GM12878 (cell line): ENCODE measurements around the gene REEP6. TPM values are rescaled to one million over a fixed set of nuclear protein-coding genes. Genes with fewer than 3 reads are reported as not detected.

Source experiments
- ATAC-seq: fragments of 200-7000 bp; cut with Tn5 transposase; 3 replicates; pipeline ENCODE4 v1.9.1; 2020; ENCODE audit warnings: mild to moderate bottlenecking, moderate library complexity
- BruUV-seq: library from RNA; stranded (reverse); fragments of 400-500 nt; replicated peaks from 2 replicates; lab custom pipeline; 2021; lab: Mats Ljungman, UMichigan
- CTCF ChIA-PET: fragments of 300-600 bp; sonication (Branson Sonifier 250); formaldehyde crosslinking; extraction: SDS; loops from one replicate; lab custom pipeline; 2021; ENCODE audit warnings: inconsistent platforms; lab: Yijun Ruan, JAX
- POLR2A ChIA-PET: fragments of 350-600 bp; formaldehyde crosslinking; extraction: SDS; loops from one replicate; lab custom pipeline; 2021; ENCODE audit warnings: inconsistent platforms; lab: Charles Lee
- RAD21 ChIA-PET: fragments of 300-600 bp; sonication (Branson Sonifier 250); formaldehyde crosslinking; loops from one replicate; lab custom pipeline; 2023; ENCODE audit warnings: antibody characterized with exemption; ENCODE audit not compliant: unreplicated experiment; lab: Charles Lee
- SMC1A ChIA-PET: fragments of 300-600 bp; sonication (Branson Sonifier 250); formaldehyde crosslinking; loops from one replicate; lab custom pipeline; 2023; ENCODE audit not compliant: unreplicated experiment, uncharacterized antibody; lab: Charles Lee
- DNase-seq: peaks from one replicate; pipeline ENCODE4 v3.0.0-alpha.2; 2011; ENCODE audit warnings: low read depth, low spot score
- FAIRE-seq: peaks from 3 replicates; lab custom pipeline; 2011; peaks lifted over from hg19 to GRCh38; lab: Jason Lieb, UNC
- H2AFZ ChIP-seq: 2 replicates; pipeline ENCODE4 v1.6.0; 2011; ENCODE audit warnings: low read depth, low read length, control low read depth; ENCODE audit not compliant: control insufficient read depth
- H3K27ac ChIP-seq: 2 replicates; pipeline ENCODE4 v1.5.1; 2011; ENCODE audit warnings: control low read depth; ENCODE audit not compliant: control insufficient read depth, insufficient read depth
- H3K27me3 ChIP-seq, 2 experiments: replicated peaks in 1 of 2; 2 replicates each; pipeline versions ENCODE4 v1.6.0 to v1.6.1; 2011; ENCODE audit warnings: low read length in 1 of 2; ENCODE audit not compliant: control insufficient read depth in 2 of 2, insufficient read depth in 2 of 2
- H3K36me3 ChIP-seq, 2 experiments: 2 replicates each; pipeline ENCODE4 v1.5.1; 2011; ENCODE audit warnings: low read length in 1 of 2; ENCODE audit not compliant: control insufficient read depth in 2 of 2, insufficient read depth in 2 of 2
- H3K4me1 ChIP-seq: 2 replicates; pipeline ENCODE4 v1.6.1; 2011; ENCODE audit warnings: mild to moderate bottlenecking, low read length, moderate library complexity, mixed read lengths; ENCODE audit not compliant: control insufficient read depth, insufficient read depth
- H3K4me2 ChIP-seq: 2 replicates; pipeline ENCODE4 v1.6.0; 2011; ENCODE audit warnings: control low read depth; ENCODE audit not compliant: control insufficient read depth, insufficient read depth
- H3K4me3 ChIP-seq: fragments of 200-600 bp; sonication (generic); 2 replicates; pipeline ENCODE4 v1.5.1; 2016
- H3K79me2 ChIP-seq: 2 replicates; pipeline ENCODE4 v1.6.0; 2011; ENCODE audit warnings: low read length; ENCODE audit not compliant: control insufficient read depth, insufficient read depth
- H3K9ac ChIP-seq: 2 replicates; pipeline ENCODE4 v1.8.0; 2011; ENCODE audit warnings: low read length, control low read depth, mixed read lengths; ENCODE audit not compliant: control insufficient read depth, insufficient read depth
- H3K9me3 ChIP-seq: replicated peaks from 3 replicates; pipeline ENCODE4 v1.5.1; 2011; ENCODE audit warnings: mild to moderate bottlenecking, low read length; ENCODE audit not compliant: control insufficient read depth, insufficient read depth
- H4K20me1 ChIP-seq: 2 replicates; pipeline ENCODE4 v1.6.0; 2011; ENCODE audit not compliant: control insufficient read depth, insufficient read depth
- BHLHE40 ChIP-seq, 2 experiments: fragments of 450-650 bp in 1 of 2; IDR thresholded peaks; 2 replicates each; pipeline ENCODE4 v1.6.1; 2011 to 2017; ENCODE audit warnings: low read depth in 2 of 2, borderline replicate concordance in 1 of 2, improper control_type of control experiment in 1 of 2, low read length in 1 of 2, mild to moderate bottlenecking in 1 of 2
- CREB1 ChIP-seq: IDR thresholded peaks from 2 replicates; pipeline ENCODE4 v1.6.1; 2012; ENCODE audit warnings: low read depth, mild to moderate bottlenecking, inconsistent platforms
- FOS ChIP-seq: IDR thresholded peaks from 3 replicates; pipeline ENCODE4 v1.6.1; 2011; ENCODE audit warnings: borderline replicate concordance; ENCODE audit not compliant: insufficient read length; ENCODE audit errors: extremely low read depth
- HDAC2 ChIP-seq: fragments of 200-600 bp; sonication (generic); IDR thresholded peaks from 2 replicates; pipeline ENCODE4 v1.6.1; 2017
- HDGF ChIP-seq: fragments of 450-650 bp; IDR thresholded peaks from 2 replicates; pipeline ENCODE4 v1.6.1; 2016; ENCODE audit warnings: antibody characterized with exemption
- IKZF1 ChIP-seq: fragments of 450-650 bp; conservative IDR thresholded peaks from 2 replicates; pipeline ENCODE4 v1.6.1; 2017; ENCODE audit warnings: antibody characterized with exemption, mild to moderate bottlenecking
- MLLT1 ChIP-seq: fragments of 450-650 bp; IDR thresholded peaks from 2 replicates; pipeline ENCODE4 v1.6.1; 2016; ENCODE audit warnings: mild to moderate bottlenecking
- MTA2 ChIP-seq: fragments of 450-650 bp; IDR thresholded peaks from 2 replicates; pipeline ENCODE4 v1.6.1; 2016; ENCODE audit warnings: low read depth, mild to moderate bottlenecking, moderate library complexity
- RCOR1 ChIP-seq: conservative IDR thresholded peaks from 2 replicates; pipeline ENCODE4 v1.6.1; 2012; ENCODE audit warnings: low read depth, low read length, improper control_type of control experiment
- REST ChIP-seq: IDR thresholded peaks from 2 replicates; pipeline ENCODE4 v1.6.1; 2012; ENCODE audit warnings: mild to moderate bottlenecking, low read depth, low read length
- ZBTB33 ChIP-seq: fragments of 450-650 bp; IDR thresholded peaks from 2 replicates; pipeline ENCODE4 v1.6.1; 2017; ENCODE audit warnings: mild to moderate bottlenecking
- ZNF687 ChIP-seq: fragments of 450-650 bp; IDR thresholded peaks from 2 replicates; pipeline ENCODE4 v1.6.1; 2017; ENCODE audit warnings: mild to moderate bottlenecking, moderate library complexity
- WGBS: methylation state at CpG from one replicate; pipeline ENCODE4 v1.1.6; 2016; ENCODE audit warnings: low lambda C conversion rate; ENCODE audit not compliant: insufficient replicate concordance, insufficient coverage; ENCODE audit errors: missing lambda C conversion rate; 5-methylcytosine and 5-hydroxymethylcytosine counted together
- in situ Hi-C: fragments of 300-500 bp; cut with MboI; formaldehyde crosslinking; loops from 9 replicates; pipeline ENCODE4 v1.14.3; 2018; ENCODE audit warnings: mixed read lengths
- intact Hi-C: fragments of 100-400 bp; cut with micrococcal nuclease; formaldehyde crosslinking; loops from one replicate; pipeline ENCODE4 v1.14.2; 2022; ENCODE audit not compliant: unreplicated experiment
- polyA plus RNA-seq, 11 experiments: library from polyadenylated mRNA; depleted of rRNA in 4 of 11; unstranded in 6 of 11; stranded (reverse) in 5 of 11; fragments of >200 nt; fragmentation: Nextera tagmentation in 4 of 11; fragmentation: Illumina TruSeq in 1 of 11; extraction: Ambion mirVana in 4 of 11; extraction: Trizol in 1 of 11; gene quantifications; 1 replicate in 1 of 11; 2 replicates in 10 of 11; pipeline versions ENCODE4 v1.2.1 to v1.2.3, GENCODE V29; 2011 to 2016; ENCODE audit warnings: inconsistent platforms in 2 of 11, missing spikeins in 2 of 11, low read depth in 1 of 11
- total RNA-seq, 4 experiments: library from RNA; depleted of rRNA in 3 of 4; stranded (reverse); fragments of >200 nt in 3 of 4; fragmentation: Illumina TruSeq in 1 of 4; extraction: Trizol in 1 of 4; gene quantifications; 2 replicates each; pipeline versions ENCODE4 v1.2.1 to v1.2.3, GENCODE V29; 2013 to 2021

REEP6 gene
- total and polyA plus RNA-seq, 10 of the 15 experiments (the other 5 are each of a cell fraction or from before 2014, with no cell fraction given), result 0.06 to 1.1 (median 0.39) TPM; not detected in 2

- in situ Hi-C loops, result no loop called here
- no peak overlapping the region for H3K27ac ChIP-seq
- H3K36me3 ChIP-seq, result no peaks in the 10 kb centered on the region
- intact Hi-C loops, result no loop called here
- H2AFZ ChIP-seq, result peak overlapping the region; percentile 87
- no peak overlapping the region for H3K9ac ChIP-seq
- H3K4me2 ChIP-seq, result peak overlapping the region; percentile 79
- no peaks in the 10 kb centered on the region for H3K79me2 ChIP-seq
- H3K4me1 ChIP-seq, result no peaks in the 10 kb centered on the region
- no peaks in the 10 kb centered on the region; a peak in 2 of 4 replicates for H3K27me3 ChIP-seq
- 18% methylated on average over 33 of the region's 46 CpGs for WGBS
- ATAC-seq (peak; percentile 82), FAIRE-seq (peak; percentile 74), DNase-seq (peak; percentile 32)
- no peaks in the 10 kb centered on the region; the same call in 2 of the 3 replicates for H3K9me3 ChIP-seq
- no TSS peak for BruUV-seq
- no peaks in the 10 kb centered on the region for H4K20me1 ChIP-seq
- ChIA-PET RAD21 (no interaction called here), POLR2A (no interaction called here), SMC1A (no interaction called here), CTCF (interaction anchor here (1.0 kb wide), 1 partner anchor 11 kb away, joined by 5 read pairs; no protein-coding TSS in a partner anchor)
- peak overlapping the region; percentile 42; the same call in 1 of the 2 replicates for H3K4me3 ChIP-seq
- TF ChIP-seq IKZF1, result no peak
- TF ChIP-seq MTA2, result no peak
- TF ChIP-seq HDAC2, result no peak
- peak in 1 of 2 experiments; percentile 58; a peak in 2 of 4 replicates for TF ChIP-seq BHLHE40 (IDR thresholded peaks at IDR 0.05; ENCODE audit: borderline replicate concordance in 1 of 2, low read depth in 2 of 2, low read length in 1 of 2)
- TF ChIP-seq HDGF, result no peak
- TF ChIP-seq RCOR1, result no peak
- no peak for TF ChIP-seq MLLT1
- no peak for TF ChIP-seq ZBTB33
- peak; percentile 83 for TF ChIP-seq CREB1
- TF ChIP-seq FOS, result peak; percentile 57
- TF ChIP-seq REST, result no peak
- peak; percentile 45; the same call in 1 of the 2 replicates for TF ChIP-seq ZNF687
Measured at GRCh38 chr19:1507763-1508506, 17.0 kb downstream of the REEP6 start.
